Stimulated activated CD4-positive, alpha-beta T cell treated with anti-CD3 and anti-CD28 coated beads, TNF-alpha, amount 100 ng/mL, for 1 hour (primary cell): ENCODE data around the gene SLC12A6.

Experiments used
- DNase-seq, 3 donors: peaks; one replicate each; pipeline ENCODE4 v3.0.0-alpha.2; 2020; ENCODE audit warnings: low read depth in 3 of 3, low spot score in 1 of 3

SLC12A6 gene

DNA sequence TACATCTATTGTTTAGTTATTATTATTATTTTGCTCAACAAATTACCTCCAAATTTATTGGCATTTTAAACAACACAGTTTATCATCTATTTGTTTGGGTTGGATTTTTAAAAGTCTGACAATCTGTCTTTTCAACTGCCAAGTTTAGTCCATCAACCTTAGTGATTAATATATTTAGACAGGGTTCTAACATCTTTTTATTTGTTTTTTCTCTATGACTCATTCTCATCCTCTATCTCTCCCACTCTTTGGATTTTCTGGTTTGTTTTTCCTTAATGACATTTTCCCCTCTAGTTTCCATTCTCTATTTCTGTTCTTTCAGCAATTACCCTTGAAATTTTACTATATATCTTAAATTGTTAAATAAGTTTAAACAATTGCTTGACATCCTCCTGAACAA is 70.8 kb downstream of the SLC12A6 start:
- DNase-seq: no peak

GRCh38 chr15:34264076-34264475 is 73.5 kb downstream of the SLC12A6 start:
- no peak for DNase-seq

DNA sequence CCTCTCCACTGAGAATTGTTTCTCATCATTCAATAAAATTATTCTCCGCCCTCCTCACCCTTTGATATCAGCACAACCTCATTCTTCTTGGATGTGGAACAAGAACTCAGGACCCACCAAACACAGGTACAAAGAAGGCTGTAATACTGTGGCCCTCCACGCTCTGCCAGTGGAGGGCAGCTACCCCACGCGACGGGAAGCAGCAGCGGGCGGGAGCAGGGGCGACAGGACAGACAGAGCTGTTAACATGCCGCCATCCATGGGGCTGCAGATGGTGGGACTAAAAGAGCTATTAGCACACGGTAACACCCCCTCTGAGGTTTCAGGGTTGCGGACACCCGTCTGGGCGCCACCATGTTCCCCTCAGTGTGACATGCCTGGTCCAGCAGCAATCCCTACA is 75.2 kb downstream of the SLC12A6 start:
- no peak for DNase-seq

GRCh38 chr15:34259566-34259965 is 78.0 kb downstream of the SLC12A6 start:
- no peak for DNase-seq

- DNase-seq: no peak
These were observed 79.4 kb downstream of the SLC12A6 start for GRCh38 chr15:34258151-34258550.

DNA sequence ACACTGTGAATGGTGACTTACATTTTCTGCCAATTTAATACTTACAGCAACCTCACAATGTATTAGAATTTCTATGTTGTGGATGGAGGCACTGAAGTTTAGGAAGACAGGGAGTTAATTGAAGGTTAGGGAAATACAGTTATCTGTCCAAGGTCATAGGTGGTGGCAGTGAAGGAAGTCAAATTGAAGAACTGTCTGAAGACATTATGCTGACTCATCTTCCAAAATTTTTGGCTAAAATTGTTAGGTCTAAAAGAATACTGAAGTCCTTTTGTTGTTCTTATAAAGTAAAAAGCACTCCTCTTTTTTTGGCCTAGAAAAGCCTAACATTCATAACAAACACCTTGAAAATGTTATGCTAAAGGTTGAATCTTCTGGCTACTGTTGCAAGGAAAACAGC is 85.0 kb downstream of the SLC12A6 start:
- DNase-seq: no peak

- no peak for DNase-seq
These were observed 89.4 kb downstream of the SLC12A6 start for GRCh38 chr15:34248190-34248589.

DNA sequence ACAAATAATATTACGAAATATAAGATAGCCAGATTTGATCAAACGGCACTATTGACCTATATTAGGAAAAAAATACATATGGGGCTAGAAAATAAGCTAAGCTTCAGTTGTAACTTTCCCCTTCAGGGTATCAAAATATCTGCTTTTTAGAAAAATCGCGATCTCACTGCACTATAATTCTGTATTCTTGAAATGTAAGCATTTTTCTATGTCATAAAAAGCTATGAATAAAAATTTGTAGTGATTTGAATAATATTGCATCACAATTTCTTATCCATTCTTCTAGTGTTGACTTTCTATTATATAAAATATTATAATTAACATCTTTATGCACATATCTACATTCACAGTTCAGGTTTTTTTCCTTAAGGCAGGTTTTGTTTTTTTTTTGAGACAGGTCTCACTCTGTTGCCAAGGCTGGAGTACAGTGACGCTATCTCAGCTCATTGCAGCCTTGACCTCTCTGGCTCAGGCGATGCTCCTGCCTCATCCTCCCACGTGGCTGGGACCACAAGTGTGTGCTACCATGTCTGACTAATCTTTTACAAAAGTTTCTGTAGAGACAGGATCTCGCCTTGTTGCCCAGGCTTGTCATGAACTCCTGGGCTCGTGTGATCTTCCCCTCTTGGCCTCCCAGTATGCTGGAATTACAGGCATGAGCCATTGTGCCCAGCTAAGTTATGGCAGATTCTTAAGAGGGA is 91.2 kb downstream of the SLC12A6 start:
- no peak for DNase-seq

DNA sequence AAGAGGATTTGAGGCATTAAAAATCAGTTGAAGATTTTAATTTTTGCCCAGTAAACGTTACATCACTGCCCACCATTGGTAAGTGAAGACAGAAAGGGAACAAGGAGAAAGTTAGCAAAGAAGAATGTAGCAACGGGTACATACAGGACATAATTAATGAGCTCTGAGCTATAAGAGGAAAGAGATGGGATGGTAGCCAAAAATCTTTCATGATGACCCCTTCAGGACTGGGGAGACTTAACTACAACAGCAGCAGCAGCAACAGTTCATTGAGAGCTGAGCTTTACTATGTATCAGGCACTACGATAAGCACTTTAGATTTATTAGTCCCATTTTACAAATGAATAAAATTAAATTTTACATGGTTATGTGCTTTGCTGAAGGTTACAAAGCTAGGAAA is 94.4 kb downstream of the SLC12A6 start:
- DNase-seq: no peak

DNA sequence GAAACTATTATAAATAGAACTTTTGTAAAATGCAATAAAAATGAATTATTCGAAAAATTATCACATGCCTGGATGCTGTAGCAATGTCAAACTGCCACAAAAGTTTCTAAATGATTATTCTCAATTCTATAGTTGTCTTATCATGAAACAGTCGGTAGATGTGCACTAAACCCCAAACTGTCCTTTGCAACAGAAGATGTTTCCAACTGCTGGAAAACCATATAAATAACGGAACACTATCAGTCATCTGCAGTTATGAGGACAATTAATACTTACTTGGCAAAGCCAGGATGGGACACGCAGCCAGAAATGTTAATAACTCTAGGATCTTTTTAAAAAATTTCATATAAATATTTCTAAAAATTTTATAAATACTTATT is 95.3 kb downstream of the SLC12A6 start:
- no peak for DNase-seq

- DNase-seq: no peak
These were observed 95.9 kb downstream of the SLC12A6 start for GRCh38 chr15:34241376-34242330.

- DNase-seq: no peak
These were observed 97.0 kb downstream of the SLC12A6 start for GRCh38 chr15:34240537-34240936.

DNA sequence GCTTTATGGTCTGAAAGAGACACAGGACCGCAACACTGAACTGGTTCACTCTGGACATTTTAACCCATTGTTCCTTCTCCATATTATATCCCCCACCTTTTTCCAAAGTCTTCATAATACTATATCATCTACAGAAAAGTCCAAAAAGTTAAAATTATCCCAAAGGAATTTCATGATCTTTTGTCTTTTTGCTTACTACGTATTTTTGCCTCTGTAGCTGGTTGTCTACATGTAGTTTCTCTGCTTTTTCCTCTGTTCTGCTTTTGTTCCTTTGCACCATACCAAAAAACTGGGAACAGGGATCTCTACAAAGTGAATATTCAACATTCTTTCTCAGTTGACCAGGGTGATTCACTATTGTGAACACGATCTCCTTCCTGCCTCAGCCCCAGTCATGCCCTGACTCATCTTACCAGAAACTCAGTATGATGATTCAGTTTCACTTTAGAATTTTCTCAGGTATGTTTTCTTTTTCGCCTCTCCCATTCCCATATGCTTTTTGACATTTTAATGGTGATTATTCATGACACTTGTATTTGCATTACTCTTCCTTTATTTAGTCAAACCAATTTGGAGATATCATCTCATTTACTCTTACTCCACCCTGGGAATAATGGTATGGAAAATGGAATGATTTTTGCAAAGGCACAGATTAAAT is 98.3 kb downstream of the SLC12A6 start:
- no peak for DNase-seq

- DNase-seq: no peak
These were observed 104.0 kb downstream of the SLC12A6 start for GRCh38 chr15:34233614-34234013.

GRCh38 chr15:34223904-34224596 is 113.5 kb downstream of the SLC12A6 start:
- DNase-seq: no peak

DNA sequence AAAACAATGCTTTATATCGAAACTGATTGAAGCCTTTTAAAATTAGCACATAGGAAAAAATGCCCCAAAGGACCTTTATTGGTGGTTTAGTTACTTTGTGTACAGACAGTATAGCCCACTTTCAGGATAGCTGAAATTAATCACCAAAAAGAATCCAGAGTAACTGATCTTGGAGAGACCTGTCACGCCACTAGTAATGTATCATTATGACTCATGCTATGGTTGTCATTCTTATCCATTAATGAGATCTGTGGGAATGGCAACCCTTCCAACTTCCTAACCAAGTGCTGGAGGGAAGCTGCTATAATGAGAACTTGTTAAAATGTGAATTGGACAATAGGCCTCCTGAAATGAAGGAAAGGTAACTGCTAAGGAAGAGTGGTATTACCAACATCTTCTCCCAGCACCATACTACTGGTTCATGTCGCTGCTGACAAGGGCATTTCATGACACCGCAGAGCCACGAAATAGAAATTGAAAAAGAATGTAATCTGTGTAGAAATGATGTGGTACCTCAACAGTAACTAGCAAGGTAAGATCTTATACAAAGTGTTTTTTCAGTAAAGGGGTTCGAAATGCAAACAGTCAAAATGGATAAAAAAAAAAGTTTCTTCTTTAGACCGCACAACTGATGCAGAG is 119.9 kb downstream of the SLC12A6 start:
- DNase-seq: no peak

GRCh38 chr15:34216527-34217270 is 120.9 kb downstream of the SLC12A6 start:
- DNase-seq: no peak

GRCh38 chr15:34214135-34214534 is 123.4 kb downstream of the SLC12A6 start:
- no peak for DNase-seq

- DNase-seq: no peak
These were observed 123.9 kb downstream of the SLC12A6 start for GRCh38 chr15:34213690-34214089.
